Keratinocyte (primary cell): ENCODE measurements around the gene ZFR2.

ENCODE experiments used
- EZH2 ChIP-seq: IDR thresholded peaks from one replicate; pipeline ENCODE4 v1.6.1; 2012; ENCODE audit warnings: inconsistent platforms, mild to moderate bottlenecking, low read length, moderate library complexity
- TF ChIP-seq, protein P1 (sequence below), 3 experiments: IDR thresholded peaks in 1 of 3; conservative IDR thresholded peaks in 1 of 3; optimal IDR thresholded peaks in 1 of 3; 2 replicates in 2 of 3; 3 replicates in 1 of 3; pipeline versions ENCODE3 to v1.5.1; 2011; ENCODE audit warnings: low read length in 3 of 3, mild to moderate bottlenecking in 3 of 3, moderate library complexity in 2 of 3, control low read depth in 1 of 3, inconsistent platforms in 1 of 3; ENCODE audit not compliant: insufficient read depth in 2 of 3; ENCODE audit errors: extremely low read depth in 1 of 3

DNA sequence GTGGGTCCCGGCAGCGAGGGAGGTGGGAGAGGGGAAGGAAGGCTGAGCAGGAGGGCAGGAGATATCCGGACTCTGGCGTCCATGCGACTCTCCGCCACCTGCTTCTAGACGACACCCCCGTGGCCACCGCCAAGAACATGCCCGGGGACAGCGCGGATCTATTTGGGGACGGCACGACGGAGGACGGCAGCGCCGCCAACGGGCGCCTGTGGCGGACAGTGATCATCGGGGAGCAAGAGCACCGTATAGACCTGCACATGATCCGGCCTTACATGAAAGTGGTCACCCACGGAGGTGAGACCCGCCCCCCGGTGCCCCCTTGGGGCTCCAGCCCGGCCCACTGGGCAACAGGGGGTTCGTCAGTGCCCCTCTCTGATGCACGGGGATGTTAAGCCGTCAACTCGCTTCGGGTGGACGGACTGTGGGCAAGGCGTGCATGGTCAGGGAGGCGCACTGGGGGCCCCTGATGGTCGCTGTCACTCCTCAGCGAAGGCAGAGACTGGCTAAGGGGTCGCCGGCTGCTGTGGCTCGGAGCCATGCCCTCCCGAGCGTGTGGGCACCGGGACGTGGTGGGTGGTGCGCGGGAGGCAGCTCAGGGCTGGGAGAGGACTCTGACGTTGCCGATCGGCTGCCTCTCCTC is 38.9 kb upstream of the ZFR2 start:
- no peak for TF ChIP-seq EZH2
- TF ChIP-seq, protein P1, sequence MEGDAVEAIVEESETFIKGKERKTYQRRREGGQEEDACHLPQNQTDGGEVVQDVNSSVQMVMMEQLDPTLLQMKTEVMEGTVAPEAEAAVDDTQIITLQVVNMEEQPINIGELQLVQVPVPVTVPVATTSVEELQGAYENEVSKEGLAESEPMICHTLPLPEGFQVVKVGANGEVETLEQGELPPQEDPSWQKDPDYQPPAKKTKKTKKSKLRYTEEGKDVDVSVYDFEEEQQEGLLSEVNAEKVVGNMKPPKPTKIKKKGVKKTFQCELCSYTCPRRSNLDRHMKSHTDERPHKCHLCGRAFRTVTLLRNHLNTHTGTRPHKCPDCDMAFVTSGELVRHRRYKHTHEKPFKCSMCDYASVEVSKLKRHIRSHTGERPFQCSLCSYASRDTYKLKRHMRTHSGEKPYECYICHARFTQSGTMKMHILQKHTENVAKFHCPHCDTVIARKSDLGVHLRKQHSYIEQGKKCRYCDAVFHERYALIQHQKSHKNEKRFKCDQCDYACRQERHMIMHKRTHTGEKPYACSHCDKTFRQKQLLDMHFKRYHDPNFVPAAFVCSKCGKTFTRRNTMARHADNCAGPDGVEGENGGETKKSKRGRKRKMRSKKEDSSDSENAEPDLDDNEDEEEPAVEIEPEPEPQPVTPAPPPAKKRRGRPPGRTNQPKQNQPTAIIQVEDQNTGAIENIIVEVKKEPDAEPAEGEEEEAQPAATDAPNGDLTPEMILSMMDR (optimal IDR thresholded peaks at IDR 0.05 in 1 of 3, IDR thresholded peaks at IDR 0.05 in 1 of 3, conservative IDR thresholded peaks at IDR 0.05 in 1 of 3; ENCODE audit: extremely low read depth in 1 of 3, insufficient read depth in 2 of 3, low read length in 3 of 3) = no peak
